H1 (cell line): ENCODE data around the gene S100A6. TPM values are rescaled to one million over a fixed set of nuclear protein-coding genes. Genes with fewer than 3 reads are reported as not detected.

Experiments
- polyA plus RNA-seq, 7 experiments: library from polyadenylated mRNA; depleted of rRNA in 3 of 7; stranded (reverse) in 5 of 7; unstranded in 2 of 7; fragments of >200 nt in 5 of 7; fragments of 200-250 nt in 2 of 7; gene quantifications; 1 replicate in 5 of 7; 2 replicates in 1 of 7; 4 replicates in 1 of 7; pipeline versions ENCODE4 v1.2.1 to v1.2.3, GENCODE V29; 2011 to 2013; ENCODE audit warnings: missing spikeins in 2 of 7, mixed read lengths in 2 of 7
- total RNA-seq: library from RNA; stranded (reverse); fragmentation: NEBNext Ultra II Directional; extraction: Animal tissue kit (Norgen Biotek cat#: 25700); gene quantifications from 2 replicates; pipeline ENCODE4 v1.2.1, GENCODE V29; 2021

Gene S100A6
- total and polyA plus RNA-seq, 2 of the 8 experiments (the other 6 are each of a cell fraction or from before 2014, with no cell fraction given): 11.1 to 63.0 TPM

Other genes starting within 250 kb of the S100A6 start
- not detected in 2 replicates for gene PGLYRP3, start 223.0 kb downstream of the S100A6 start, total RNA-seq
- gene PGLYRP3, start 223.0 kb downstream of the S100A6 start, polyA plus RNA-seq (2011; rRNA removed): not detected in 2 replicates
- not detected in 2 replicates for gene PGLYRP4, start 187.2 kb downstream of the S100A6 start, total RNA-seq
- gene PGLYRP4, start 187.2 kb downstream of the S100A6 start, polyA plus RNA-seq (2011; rRNA removed): not detected in 2 replicates
- not detected in 2 replicates for gene S100A9, start 178.1 kb downstream of the S100A6 start, total RNA-seq
- gene S100A9, start 178.1 kb downstream of the S100A6 start, polyA plus RNA-seq (2011; rRNA removed): not detected in 2 replicates
- gene S100A12, start 160.4 kb downstream of the S100A6 start, total RNA-seq: not detected in 2 replicates
- not detected in 2 replicates for gene S100A12, start 160.4 kb downstream of the S100A6 start, polyA plus RNA-seq (2011; rRNA removed)
- gene S100A8, start 144.9 kb downstream of the S100A6 start, total RNA-seq: not detected in 2 replicates
- gene S100A8, start 144.9 kb downstream of the S100A6 start, polyA plus RNA-seq (2011; rRNA removed): not detected in 2 replicates
- not detected in 2 replicates for gene S100A7A, start 119.5 kb downstream of the S100A6 start, total RNA-seq
- gene S100A7A, start 119.5 kb downstream of the S100A6 start, polyA plus RNA-seq (2011; rRNA removed): not detected in 2 replicates
- gene S100A7, start 75.3 kb downstream of the S100A6 start, total RNA-seq: not detected in 2 replicates
- gene S100A7, start 75.3 kb downstream of the S100A6 start, polyA plus RNA-seq (2011; rRNA removed): not detected in 2 replicates
- gene S100A5, start 4.9 kb upstream of the S100A6 start, total RNA-seq: not detected in 2 replicates
- gene S100A5, start 4.9 kb upstream of the S100A6 start, polyA plus RNA-seq (2011; rRNA removed): not detected in 2 replicates
- gene S100A4, start 9.8 kb upstream of the S100A6 start, total RNA-seq: 36.3 and 39.6 TPM in 2 replicates
- gene S100A4, start 9.8 kb upstream of the S100A6 start, polyA plus RNA-seq (2011; rRNA removed): 43.3 and 85.4 TPM in 2 replicates
- 0.47 TPM in 1 of 2 replicates, not detected in the other for gene S100A3, start 13.3 kb upstream of the S100A6 start, total RNA-seq
- 0.26 and 0.77 TPM in 2 replicates for gene S100A3, start 13.3 kb upstream of the S100A6 start, polyA plus RNA-seq (2011; rRNA removed)
- gene S100A2, start 29.9 kb upstream of the S100A6 start, total RNA-seq: 2.0 TPM in 1 of 2 replicates, not detected in the other
- gene S100A2, start 29.9 kb upstream of the S100A6 start, polyA plus RNA-seq (2011; rRNA removed): 0.71 and 0.86 TPM in 2 replicates
- 14.7 and 14.9 TPM in 2 replicates for gene S100A16, start 77.1 kb upstream of the S100A6 start, total RNA-seq
- 51.7 and 61.4 TPM in 2 replicates for gene S100A16, start 77.1 kb upstream of the S100A6 start, polyA plus RNA-seq (2011; rRNA removed)
- 1.4 and 1.5 TPM in 2 replicates for gene S100A14, start 80.3 kb upstream of the S100A6 start, total RNA-seq
- gene S100A14, start 80.3 kb upstream of the S100A6 start, polyA plus RNA-seq (2011; rRNA removed): 3.7 and 5.3 TPM in 2 replicates
- gene S100A13, start 91.5 kb upstream of the S100A6 start, total RNA-seq: 63.6 and 65.3 TPM in 2 replicates
- gene S100A13, start 91.5 kb upstream of the S100A6 start, polyA plus RNA-seq (2011; rRNA removed): 79.0 and 127 TPM in 2 replicates
- not detected in 2 replicates for gene S100A1, start 92.4 kb upstream of the S100A6 start, total RNA-seq
- gene S100A1, start 92.4 kb upstream of the S100A6 start, polyA plus RNA-seq (2011; rRNA removed): 1.1 and 2.0 TPM in 2 replicates
- gene CHTOP, start 98.1 kb upstream of the S100A6 start, total RNA-seq: 103 and 104 TPM in 2 replicates
- 73.6 and 84.6 TPM in 2 replicates for gene CHTOP, start 98.1 kb upstream of the S100A6 start, polyA plus RNA-seq (2011; rRNA removed)
- gene SNAPIN, start 122.7 kb upstream of the S100A6 start, total RNA-seq: 22.3 and 25.7 TPM in 2 replicates
- gene SNAPIN, start 122.7 kb upstream of the S100A6 start, polyA plus RNA-seq (2011; rRNA removed): 24.7 and 31.1 TPM in 2 replicates
- 387 and 389 TPM in 2 replicates for gene ILF2, start 135.0 kb upstream of the S100A6 start, total RNA-seq
- gene ILF2, start 135.0 kb upstream of the S100A6 start, polyA plus RNA-seq (2011; rRNA removed): 290 and 474 TPM in 2 replicates
- gene NPR1, start 142.7 kb upstream of the S100A6 start, total RNA-seq: 11.1 and 13.2 TPM in 2 replicates
- 10.5 and 11.7 TPM in 2 replicates for gene NPR1, start 142.7 kb upstream of the S100A6 start, polyA plus RNA-seq (2011; rRNA removed)
- 63.2 and 66.8 TPM in 2 replicates for gene INTS3, start 192.1 kb upstream of the S100A6 start, total RNA-seq
- gene INTS3, start 192.1 kb upstream of the S100A6 start, polyA plus RNA-seq (2011; rRNA removed): 86.9 and 93.2 TPM in 2 replicates
- gene SLC27A3, start 239.4 kb upstream of the S100A6 start, total RNA-seq: 29.4 and 39.1 TPM in 2 replicates
- 40.1 and 51.2 TPM in 2 replicates for gene SLC27A3, start 239.4 kb upstream of the S100A6 start, polyA plus RNA-seq (2011; rRNA removed)